K562 (cell line): ENCODE results near the gene RAD54L. TPM values are rescaled to one million over a fixed set of nuclear protein-coding genes. Genes with fewer than 3 reads are reported as not detected.

Experiments
- BHLHE40 ChIP-seq: IDR thresholded peaks from 2 replicates; pipeline ENCODE4 v1.6.1; 2011; ENCODE audit warnings: low read length, improper control_type of control experiment
- BRF1 ChIP-seq: IDR thresholded peaks from 3 replicates; pipeline ENCODE4 v1.6.1; 2011; ENCODE audit warnings: borderline replicate concordance, mild to moderate bottlenecking; ENCODE audit not compliant: insufficient read length; ENCODE audit errors: extremely low read depth
- CTBP1 ChIP-seq: fragments of 450-650 bp; IDR thresholded peaks from 2 replicates; pipeline ENCODE4 v1.6.1; 2016; ENCODE audit warnings: borderline replicate concordance
- DMBX1 ChIP-seq: fragments of 250-450 bp; sonication (Bioruptor Pico); IDR thresholded peaks from 2 replicates; pipeline ENCODE4 v1.8.0; 2022; ENCODE audit warnings: inconsistent platforms, mild to moderate bottlenecking, moderate library complexity, borderline replicate concordance
- ELF1 ChIP-seq: fragments of 200-800 bp; sonication (Bioruptor generic); IDR thresholded peaks from 2 replicates; pipeline ENCODE4 v1.6.1; 2016; ENCODE audit warnings: missing genetic modification characterization, missing compliant biosample characterization
- GATA2 ChIP-seq: sonication (generic); formaldehyde crosslinking; IDR thresholded peaks from 2 replicates; pipeline ENCODE4 v1.4.0; 2020; ENCODE audit warnings: mild to moderate bottlenecking, missing genetic modification reagents
- HLTF ChIP-seq: fragments of 450-650 bp; IDR thresholded peaks from 2 replicates; pipeline ENCODE4 v1.6.1; 2016
- MAFG ChIP-seq: fragments of 450-650 bp; conservative IDR thresholded peaks from 2 replicates; pipeline ENCODE4 v1.6.1; 2016; ENCODE audit warnings: missing genetic modification characterization, missing compliant biosample characterization
- NCOA2 ChIP-seq, 2 experiments: fragments of 450-650 bp; IDR thresholded peaks; 2 replicates each; pipeline ENCODE4 v1.6.1; 2018; ENCODE audit warnings: mild to moderate bottlenecking in 2 of 2, moderate library complexity in 1 of 2; ENCODE audit not compliant: partially characterized antibody in 2 of 2
- NFRKB ChIP-seq: fragments of 450-650 bp; IDR thresholded peaks from 2 replicates; pipeline ENCODE4 v1.6.1; 2016; ENCODE audit warnings: low read depth
- NFYB ChIP-seq: IDR thresholded peaks from 2 replicates; pipeline ENCODE4 v1.6.1; 2011; ENCODE audit warnings: mild to moderate bottlenecking, moderate library complexity; ENCODE audit not compliant: insufficient read length; ENCODE audit errors: extremely low read depth
- RAD51 ChIP-seq: fragments of 450-650 bp; IDR thresholded peaks from 2 replicates; pipeline ENCODE4 v1.7.1; 2016; ENCODE audit warnings: low read depth, mild to moderate bottlenecking, borderline replicate concordance
- RB1 ChIP-seq: fragments of 450-650 bp; IDR thresholded peaks from 2 replicates; pipeline ENCODE4 v1.6.1; 2017; ENCODE audit warnings: low read depth, mild to moderate bottlenecking
- RBM22 ChIP-seq: fragments of 200-400 bp; formaldehyde crosslinking; IDR thresholded peaks from 2 replicates; pipeline ENCODE4 v1.6.1; 2018; ENCODE audit warnings: low read length, low read depth; ENCODE audit not compliant: poor library complexity, severe bottlenecking
- RREB1 ChIP-seq: fragments of 250-450 bp; sonication (Bioruptor Pico); IDR thresholded peaks from 2 replicates; pipeline ENCODE4 v1.4.0; 2020
- SMARCA4 ChIP-seq: fragments of 450-650 bp; IDR thresholded peaks from 2 replicates; pipeline ENCODE4 v1.6.1; 2016
- STAT5A ChIP-seq: IDR thresholded peaks from 2 replicates; pipeline ENCODE4 v1.6.1; 2012; ENCODE audit warnings: low read length, inconsistent platforms, borderline replicate concordance
- TAF1 ChIP-seq: IDR thresholded peaks from 2 replicates; pipeline ENCODE4 v1.6.1; 2011; ENCODE audit warnings: mild to moderate bottlenecking, low read length, moderate library complexity; ENCODE audit not compliant: insufficient read depth, control insufficient read depth, severe bottlenecking; ENCODE audit errors: extremely low read depth
- THRAP3 ChIP-seq: fragments of 450-650 bp; IDR thresholded peaks from 2 replicates; pipeline ENCODE4 v1.6.1; 2016; ENCODE audit warnings: mild to moderate bottlenecking, inconsistent platforms, borderline replicate concordance
- TRIM25 ChIP-seq: fragments of 450-650 bp; IDR thresholded peaks from 2 replicates; pipeline ENCODE4 v1.7.0; 2016; ENCODE audit warnings: borderline replicate concordance
- ZEB2 ChIP-seq: fragments of 450-650 bp; IDR thresholded peaks from 2 replicates; pipeline ENCODE4 v1.6.1; 2016
- ZNF184 ChIP-seq: sonication (generic); formaldehyde crosslinking; IDR thresholded peaks from 2 replicates; pipeline ENCODE4 v1.5.0; 2020; ENCODE audit warnings: missing genetic modification reagents
- ZNF57 ChIP-seq: fragments of 450-650 bp; formaldehyde crosslinking; IDR thresholded peaks from 2 replicates; pipeline ENCODE4 v1.4.0; 2020; ENCODE audit warnings: mild to moderate bottlenecking, moderate library complexity
- ZNF717 ChIP-seq: fragments of 250-450 bp; sonication (Bioruptor Pico); IDR thresholded peaks from 2 replicates; pipeline ENCODE4 v1.5.0; 2021
- polyA plus RNA-seq, 8 experiments: library from polyadenylated mRNA; depleted of rRNA in 4 of 8; stranded (reverse) in 5 of 8; unstranded in 3 of 8; fragments of >200 nt; fragmentation: Nextera tagmentation in 2 of 8; fragmentation: Illumina TruSeq in 1 of 8; extraction: Ambion mirVana in 2 of 8; extraction: Trizol in 1 of 8; gene quantifications; 2 replicates each; pipeline versions ENCODE4 v1.2.1 to v1.2.3, GENCODE V29; 2011 to 2014; ENCODE audit warnings: inconsistent platforms in 1 of 8, missing spikeins in 1 of 8
- total RNA-seq, 7 experiments: library from RNA; depleted of rRNA in 6 of 7; stranded (reverse); fragments of >200 nt in 6 of 7; fragmentation: Illumina TruSeq in 2 of 7; extraction: Trizol in 2 of 7; gene quantifications; 2 replicates each; pipeline versions ENCODE4 v1.2.1 to v1.2.3, GENCODE V29; 2011 to 2021; ENCODE audit warnings: low replicate concordance in 1 of 7

RAD54L gene
- total and polyA plus RNA-seq, 9 of the 15 experiments (the other 6 are each of a cell fraction or from before 2014, with no cell fraction given) = 17.9 to 92.3 (median 37.5) TPM

GRCh38 chr1:46285730-46286477 lies 38.3 kb downstream of the RAD54L start (continued):
- no peak for TF ChIP-seq BRF1
- TF ChIP-seq RBM22 = peak; percentile 74
- TF ChIP-seq ZNF717 (CRISPR knock-in tag) = no peak
- TF ChIP-seq STAT5A = no peak
- TF ChIP-seq TRIM25 = no peak
- no peak for TF ChIP-seq ELF1
- no peak for TF ChIP-seq NFYB
- no peak for TF ChIP-seq HLTF
- TF ChIP-seq RAD51 = no peak
- TF ChIP-seq BHLHE40 = no peak
- peak; percentile 88 for TF ChIP-seq DMBX1 (CRISPR knock-in tag)
- no peak for TF ChIP-seq NCOA2 (IDR thresholded peaks at IDR 0.05; ENCODE audit: partially characterized antibody in 2 of 2)
- TF ChIP-seq GATA2 (CRISPR knock-in tag) = no peak
- TF ChIP-seq SMARCA4 = peak; percentile 16; the same call in 1 of the 2 replicates
- no peak for TF ChIP-seq NFRKB
- TF ChIP-seq ZNF184 (CRISPR knock-in tag) = no peak
- TF ChIP-seq RREB1 = no peak
- 0 out of 2 replicates have a peak, but pooled peaks have one; percentile 40 for TF ChIP-seq THRAP3
- TF ChIP-seq TAF1 = no peak
- TF ChIP-seq ZEB2 = no peak
- no peak for TF ChIP-seq RB1
- TF ChIP-seq ZNF57 = no peak
- TF ChIP-seq CTBP1 = no peak
- peak; percentile 82 for TF ChIP-seq MAFG (tag)
